Measurements from ENCODE around the gene SMYD3. TPM values are rescaled to one million over a fixed set of nuclear protein-coding genes. Genes with fewer than 3 reads are reported as not detected.

The SMYD3 gene
- total and polyA plus RNA-seq, 2 of the 13 experiments (the other 11 are each of a cell fraction or from before 2014, with no cell fraction given): 27.7 to 35.8 TPM

DNA sequence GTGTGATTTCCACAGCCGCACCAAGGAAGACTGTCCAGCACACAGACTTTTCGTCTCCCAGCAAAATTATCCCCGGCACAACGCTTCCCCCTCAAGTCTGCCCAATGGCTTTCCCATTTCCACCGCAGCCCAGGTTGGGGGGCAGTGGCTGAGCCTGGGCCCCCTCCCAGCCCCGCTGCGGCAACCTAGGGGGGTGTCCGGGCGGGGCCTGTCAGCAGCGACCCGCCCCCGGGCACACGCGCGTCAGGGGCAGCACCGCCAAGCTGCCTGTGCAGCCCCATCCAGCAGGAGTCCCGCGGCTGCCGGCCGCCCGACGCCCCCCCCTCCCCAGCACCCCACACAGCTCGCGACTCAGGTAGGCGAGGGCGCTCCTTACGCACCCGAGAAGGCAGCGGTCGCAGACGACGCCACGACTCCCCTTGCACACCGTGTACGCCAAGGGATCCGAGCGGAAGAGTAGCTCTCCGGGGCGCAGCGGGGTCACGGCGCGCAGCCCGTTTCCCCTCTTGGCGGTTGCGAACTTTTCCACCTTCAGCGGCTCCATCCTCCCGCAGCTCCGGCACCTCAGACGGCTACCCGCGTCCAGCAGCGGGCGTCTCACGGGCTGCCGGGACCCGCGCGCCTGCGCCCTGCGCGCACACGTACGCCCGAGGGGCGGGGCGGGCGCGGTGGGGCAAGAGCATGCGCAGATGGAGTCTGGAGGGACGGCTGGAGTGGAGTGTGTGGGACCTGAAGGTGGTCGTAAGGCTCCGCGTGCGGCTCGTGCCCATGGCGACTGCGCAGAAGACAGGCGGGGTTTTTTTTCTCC, at the start of gene SMYD3 (continued):
- TF ChIP-seq, protein P1, sequence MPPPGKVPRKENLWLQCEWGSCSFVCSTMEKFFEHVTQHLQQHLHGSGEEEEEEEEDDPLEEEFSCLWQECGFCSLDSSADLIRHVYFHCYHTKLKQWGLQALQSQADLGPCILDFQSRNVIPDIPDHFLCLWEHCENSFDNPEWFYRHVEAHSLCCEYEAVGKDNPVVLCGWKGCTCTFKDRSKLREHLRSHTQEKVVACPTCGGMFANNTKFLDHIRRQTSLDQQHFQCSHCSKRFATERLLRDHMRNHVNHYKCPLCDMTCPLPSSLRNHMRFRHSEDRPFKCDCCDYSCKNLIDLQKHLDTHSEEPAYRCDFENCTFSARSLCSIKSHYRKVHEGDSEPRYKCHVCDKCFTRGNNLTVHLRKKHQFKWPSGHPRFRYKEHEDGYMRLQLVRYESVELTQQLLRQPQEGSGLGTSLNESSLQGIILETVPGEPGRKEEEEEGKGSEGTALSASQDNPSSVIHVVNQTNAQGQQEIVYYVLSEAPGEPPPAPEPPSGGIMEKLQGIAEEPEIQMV (CRISPR knock-in tag; IDR thresholded peaks at IDR 0.05; ENCODE audit: low read depth): no peak; the same call in 1 of the 2 replicates
- TF ChIP-seq FOXP1 (IDR thresholded peaks at IDR 0.05) (no peak), FOXP1 (CRISPR knock-in tag; IDR thresholded peaks at IDR 0.05) (no peak), RAD51 (IDR thresholded peaks at IDR 0.05; ENCODE audit: borderline replicate concordance) (no peak), ZNF552 (CRISPR knock-in tag; IDR thresholded peaks at IDR 0.05; ENCODE audit: borderline replicate concordance) (no peak), PHF5A (CRISPR knock-in tag; IDR thresholded peaks at IDR 0.05; ENCODE audit: low read depth, unreplicated experiment) (no peak), NFKBIZ (CRISPR knock-in tag; IDR thresholded peaks at IDR 0.05) (no peak), ZZZ3 (CRISPR knock-in tag; IDR thresholded peaks at IDR 0.05; ENCODE audit: borderline replicate concordance) (no peak), ARHGAP35 (CRISPR knock-in tag; IDR thresholded peaks at IDR 0.05; ENCODE audit: borderline replicate concordance) (no peak), ZNF282 (IDR thresholded peaks at IDR 0.05; ENCODE audit: partially characterized antibody) (no peak), ZNF543 (CRISPR knock-in tag; IDR thresholded peaks at IDR 0.05) (no peak)
- TF ChIP-seq, protein P2, sequence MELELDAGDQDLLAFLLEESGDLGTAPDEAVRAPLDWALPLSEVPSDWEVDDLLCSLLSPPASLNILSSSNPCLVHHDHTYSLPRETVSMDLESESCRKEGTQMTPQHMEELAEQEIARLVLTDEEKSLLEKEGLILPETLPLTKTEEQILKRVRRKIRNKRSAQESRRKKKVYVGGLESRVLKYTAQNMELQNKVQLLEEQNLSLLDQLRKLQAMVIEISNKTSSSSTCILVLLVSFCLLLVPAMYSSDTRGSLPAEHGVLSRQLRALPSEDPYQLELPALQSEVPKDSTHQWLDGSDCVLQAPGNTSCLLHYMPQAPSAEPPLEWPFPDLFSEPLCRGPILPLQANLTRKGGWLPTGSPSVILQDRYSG (CRISPR knock-in tag; IDR thresholded peaks at IDR 0.05): no peak
- TF ChIP-seq, protein P3, sequence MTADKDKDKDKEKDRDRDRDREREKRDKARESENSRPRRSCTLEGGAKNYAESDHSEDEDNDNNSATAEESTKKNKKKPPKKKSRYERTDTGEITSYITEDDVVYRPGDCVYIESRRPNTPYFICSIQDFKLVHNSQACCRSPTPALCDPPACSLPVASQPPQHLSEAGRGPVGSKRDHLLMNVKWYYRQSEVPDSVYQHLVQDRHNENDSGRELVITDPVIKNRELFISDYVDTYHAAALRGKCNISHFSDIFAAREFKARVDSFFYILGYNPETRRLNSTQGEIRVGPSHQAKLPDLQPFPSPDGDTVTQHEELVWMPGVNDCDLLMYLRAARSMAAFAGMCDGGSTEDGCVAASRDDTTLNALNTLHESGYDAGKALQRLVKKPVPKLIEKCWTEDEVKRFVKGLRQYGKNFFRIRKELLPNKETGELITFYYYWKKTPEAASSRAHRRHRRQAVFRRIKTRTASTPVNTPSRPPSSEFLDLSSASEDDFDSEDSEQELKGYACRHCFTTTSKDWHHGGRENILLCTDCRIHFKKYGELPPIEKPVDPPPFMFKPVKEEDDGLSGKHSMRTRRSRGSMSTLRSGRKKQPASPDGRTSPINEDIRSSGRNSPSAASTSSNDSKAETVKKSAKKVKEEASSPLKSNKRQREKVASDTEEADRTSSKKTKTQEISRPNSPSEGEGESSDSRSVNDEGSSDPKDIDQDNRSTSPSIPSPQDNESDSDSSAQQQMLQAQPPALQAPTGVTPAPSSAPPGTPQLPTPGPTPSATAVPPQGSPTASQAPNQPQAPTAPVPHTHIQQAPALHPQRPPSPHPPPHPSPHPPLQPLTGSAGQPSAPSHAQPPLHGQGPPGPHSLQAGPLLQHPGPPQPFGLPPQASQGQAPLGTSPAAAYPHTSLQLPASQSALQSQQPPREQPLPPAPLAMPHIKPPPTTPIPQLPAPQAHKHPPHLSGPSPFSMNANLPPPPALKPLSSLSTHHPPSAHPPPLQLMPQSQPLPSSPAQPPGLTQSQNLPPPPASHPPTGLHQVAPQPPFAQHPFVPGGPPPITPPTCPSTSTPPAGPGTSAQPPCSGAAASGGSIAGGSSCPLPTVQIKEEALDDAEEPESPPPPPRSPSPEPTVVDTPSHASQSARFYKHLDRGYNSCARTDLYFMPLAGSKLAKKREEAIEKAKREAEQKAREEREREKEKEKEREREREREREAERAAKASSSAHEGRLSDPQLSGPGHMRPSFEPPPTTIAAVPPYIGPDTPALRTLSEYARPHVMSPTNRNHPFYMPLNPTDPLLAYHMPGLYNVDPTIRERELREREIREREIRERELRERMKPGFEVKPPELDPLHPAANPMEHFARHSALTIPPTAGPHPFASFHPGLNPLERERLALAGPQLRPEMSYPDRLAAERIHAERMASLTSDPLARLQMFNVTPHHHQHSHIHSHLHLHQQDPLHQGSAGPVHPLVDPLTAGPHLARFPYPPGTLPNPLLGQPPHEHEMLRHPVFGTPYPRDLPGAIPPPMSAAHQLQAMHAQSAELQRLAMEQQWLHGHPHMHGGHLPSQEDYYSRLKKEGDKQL (CRISPR knock-in tag; IDR thresholded peaks at IDR 0.05; ENCODE audit: low read depth): no peak
- TF ChIP-seq, protein P4, sequence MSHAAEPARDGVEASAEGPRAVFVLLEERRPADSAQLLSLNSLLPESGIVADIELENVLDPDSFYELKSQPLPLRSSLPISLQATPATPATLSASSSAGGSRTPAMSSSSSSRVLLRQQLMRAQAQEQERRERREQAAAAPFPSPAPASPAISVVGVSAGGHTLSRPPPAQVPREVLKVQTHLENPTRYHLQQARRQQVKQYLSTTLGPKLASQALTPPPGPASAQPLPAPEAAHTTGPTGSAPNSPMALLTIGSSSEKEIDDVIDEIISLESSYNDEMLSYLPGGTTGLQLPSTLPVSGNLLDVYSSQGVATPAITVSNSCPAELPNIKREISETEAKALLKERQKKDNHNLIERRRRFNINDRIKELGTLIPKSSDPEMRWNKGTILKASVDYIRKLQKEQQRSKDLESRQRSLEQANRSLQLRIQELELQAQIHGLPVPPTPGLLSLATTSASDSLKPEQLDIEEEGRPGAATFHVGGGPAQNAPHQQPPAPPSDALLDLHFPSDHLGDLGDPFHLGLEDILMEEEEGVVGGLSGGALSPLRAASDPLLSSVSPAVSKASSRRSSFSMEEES (CRISPR knock-in tag; IDR thresholded peaks at IDR 0.05): no peak
- TF ChIP-seq, protein P5, sequence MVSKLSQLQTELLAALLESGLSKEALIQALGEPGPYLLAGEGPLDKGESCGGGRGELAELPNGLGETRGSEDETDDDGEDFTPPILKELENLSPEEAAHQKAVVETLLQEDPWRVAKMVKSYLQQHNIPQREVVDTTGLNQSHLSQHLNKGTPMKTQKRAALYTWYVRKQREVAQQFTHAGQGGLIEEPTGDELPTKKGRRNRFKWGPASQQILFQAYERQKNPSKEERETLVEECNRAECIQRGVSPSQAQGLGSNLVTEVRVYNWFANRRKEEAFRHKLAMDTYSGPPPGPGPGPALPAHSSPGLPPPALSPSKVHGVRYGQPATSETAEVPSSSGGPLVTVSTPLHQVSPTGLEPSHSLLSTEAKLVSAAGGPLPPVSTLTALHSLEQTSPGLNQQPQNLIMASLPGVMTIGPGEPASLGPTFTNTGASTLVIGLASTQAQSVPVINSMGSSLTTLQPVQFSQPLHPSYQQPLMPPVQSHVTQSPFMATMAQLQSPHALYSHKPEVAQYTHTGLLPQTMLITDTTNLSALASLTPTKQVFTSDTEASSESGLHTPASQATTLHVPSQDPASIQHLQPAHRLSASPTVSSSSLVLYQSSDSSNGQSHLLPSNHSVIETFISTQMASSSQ (IDR thresholded peaks at IDR 0.05; ENCODE audit: low read depth): no peak
- TF ChIP-seq, protein P5 (CRISPR knock-in tag; IDR thresholded peaks at IDR 0.05; ENCODE audit: borderline replicate concordance): 0 out of 2 replicates have a peak, but pooled peaks have one; percentile 20
